HEK293 (cell line): ENCODE results near the gene DPYD.

Source experiments
- CTCF ChIA-PET: fragments of 350-600 bp; formaldehyde crosslinking; extraction: SDS; loops from one replicate; lab custom pipeline; 2021; ENCODE audit warnings: antibody characterized with exemption; lab: Yijun Ruan, JAX
- POLR2A ChIA-PET: fragments of 300-600 bp; formaldehyde crosslinking; extraction: SDS; loops from one replicate; lab custom pipeline; 2020; ENCODE audit warnings: antibody characterized with exemption, inconsistent platforms; lab: Yijun Ruan, JAX
- H3K27ac ChIP-seq: fragments of 200-500 bp; sonication (Bioruptor generic); 2 replicates; pipeline ENCODE4 v1.5.1; 2014; ENCODE audit warnings: low read depth, low read length, control low read depth, inconsistent platforms; ENCODE audit errors: extremely low read depth
- H3K36me3 ChIP-seq, 2 experiments: fragments of 200-500 bp in 1 of 2; sonication (Bioruptor generic) in 1 of 2; 1 replicate in 1 of 2; 2 replicates in 1 of 2; pipeline ENCODE4 v1.5.1; 2014 to 2017; ENCODE audit warnings: inconsistent platforms in 2 of 2, low read length in 2 of 2; ENCODE audit not compliant: control insufficient read depth in 2 of 2, insufficient read depth in 1 of 2
- H3K4me1 ChIP-seq: fragments of 200-500 bp; sonication (Bioruptor generic); 2 replicates; pipeline ENCODE4 v1.5.1; 2014; ENCODE audit warnings: mild to moderate bottlenecking, low read length, inconsistent platforms; ENCODE audit not compliant: control insufficient read depth, insufficient read depth
- H3K4me3 ChIP-seq: 2 replicates; pipeline ENCODE4 v1.5.1; 2011; ENCODE audit warnings: low read depth, mild to moderate bottlenecking, control low read depth, low read length, moderate library complexity
- H3K9me3 ChIP-seq: fragments of 200-500 bp; sonication (Bioruptor generic); 2 replicates; pipeline ENCODE4 v1.5.1; 2014; ENCODE audit warnings: low read depth, low read length, inconsistent platforms; ENCODE audit not compliant: control insufficient read depth, insufficient read depth
- KLF8 ChIP-seq: fragments of 450-650 bp; formaldehyde crosslinking; IDR thresholded peaks from 2 replicates; pipeline ENCODE4 v1.5.1; 2016; ENCODE audit warnings: missing biosample characterization, missing genetic modification characterization
- SP2 ChIP-seq: fragments of 450-650 bp; formaldehyde crosslinking; IDR thresholded peaks from 2 replicates; pipeline ENCODE4 v1.5.1; 2016; ENCODE audit warnings: missing biosample characterization, missing genetic modification characterization
- ZNF214 ChIP-seq: fragments of 450-650 bp; formaldehyde crosslinking; IDR thresholded peaks from 2 replicates; pipeline ENCODE4 v1.5.1; 2017; ENCODE audit warnings: missing biosample characterization, mild to moderate bottlenecking, missing genetic modification characterization, borderline replicate concordance
- ZNF24 ChIP-seq: fragments of 450-650 bp; formaldehyde crosslinking; IDR thresholded peaks from 2 replicates; pipeline ENCODE4 v1.5.1; 2016; ENCODE audit warnings: missing biosample characterization, missing genetic modification characterization
- ZNF324 ChIP-seq: fragments of 450-650 bp; formaldehyde crosslinking; IDR thresholded peaks from 2 replicates; pipeline ENCODE4 v1.5.1; 2016; ENCODE audit warnings: missing biosample characterization, missing genetic modification characterization
- ZNF433 ChIP-seq: fragments of 450-650 bp; formaldehyde crosslinking; IDR thresholded peaks from 2 replicates; pipeline ENCODE4 v1.5.1; 2016; ENCODE audit warnings: missing biosample characterization, missing genetic modification characterization, low read depth
- ZNF501 ChIP-seq: fragments of 450-650 bp; formaldehyde crosslinking; IDR thresholded peaks from 2 replicates; pipeline ENCODE4 v1.5.1; 2016; ENCODE audit warnings: missing biosample characterization, missing genetic modification characterization
- ZNF560 ChIP-seq: fragments of 450-650 bp; formaldehyde crosslinking; IDR thresholded peaks from 2 replicates; pipeline ENCODE4 v1.5.1; 2017; ENCODE audit warnings: missing biosample characterization, missing genetic modification characterization, borderline replicate concordance
- ZNF585B ChIP-seq: fragments of 450-650 bp; formaldehyde crosslinking; IDR thresholded peaks from 2 replicates; pipeline ENCODE4 v1.5.1; 2016; ENCODE audit warnings: missing biosample characterization, missing genetic modification characterization
- ZNF660 ChIP-seq: fragments of 450-650 bp; IDR thresholded peaks from 2 replicates; pipeline ENCODE4 v1.5.1; 2018; ENCODE audit warnings: missing biosample characterization, mild to moderate bottlenecking, missing genetic modification characterization
- ZNF692 ChIP-seq: fragments of 450-650 bp; formaldehyde crosslinking; IDR thresholded peaks from 2 replicates; pipeline ENCODE4 v1.5.1; 2016; ENCODE audit warnings: missing biosample characterization, missing genetic modification characterization
- ZNF768 ChIP-seq: fragments of 450-650 bp; formaldehyde crosslinking; IDR thresholded peaks from 2 replicates; pipeline ENCODE4 v1.5.1; 2018; ENCODE audit warnings: missing biosample characterization, mild to moderate bottlenecking, missing genetic modification characterization
- ZNF776 ChIP-seq: fragments of 450-650 bp; formaldehyde crosslinking; IDR thresholded peaks from 2 replicates; pipeline ENCODE4 v1.5.0; 2017; ENCODE audit warnings: missing biosample characterization, missing genetic modification characterization, borderline replicate concordance
- TF ChIP-seq, protein P1 (sequence below): fragments of 450-650 bp; formaldehyde crosslinking; IDR thresholded peaks from 2 replicates; pipeline ENCODE4 v1.5.1; 2017; ENCODE audit warnings: missing biosample characterization, missing genetic modification characterization
- TF ChIP-seq, protein P2 (sequence below): fragments of 450-650 bp; formaldehyde crosslinking; IDR thresholded peaks from 2 replicates; pipeline ENCODE4 v1.5.1; 2016; ENCODE audit warnings: missing biosample characterization, missing genetic modification characterization, borderline replicate concordance

The DPYD gene

GRCh38 chr1:97136996-97137395 lies 783.8 kb downstream of the DPYD start (continued):
- no peak for TF ChIP-seq ZNF692 (tag by site-specific recombination)
- TF ChIP-seq ZNF768 (tag by site-specific recombination): no peak
- TF ChIP-seq, protein P1, sequence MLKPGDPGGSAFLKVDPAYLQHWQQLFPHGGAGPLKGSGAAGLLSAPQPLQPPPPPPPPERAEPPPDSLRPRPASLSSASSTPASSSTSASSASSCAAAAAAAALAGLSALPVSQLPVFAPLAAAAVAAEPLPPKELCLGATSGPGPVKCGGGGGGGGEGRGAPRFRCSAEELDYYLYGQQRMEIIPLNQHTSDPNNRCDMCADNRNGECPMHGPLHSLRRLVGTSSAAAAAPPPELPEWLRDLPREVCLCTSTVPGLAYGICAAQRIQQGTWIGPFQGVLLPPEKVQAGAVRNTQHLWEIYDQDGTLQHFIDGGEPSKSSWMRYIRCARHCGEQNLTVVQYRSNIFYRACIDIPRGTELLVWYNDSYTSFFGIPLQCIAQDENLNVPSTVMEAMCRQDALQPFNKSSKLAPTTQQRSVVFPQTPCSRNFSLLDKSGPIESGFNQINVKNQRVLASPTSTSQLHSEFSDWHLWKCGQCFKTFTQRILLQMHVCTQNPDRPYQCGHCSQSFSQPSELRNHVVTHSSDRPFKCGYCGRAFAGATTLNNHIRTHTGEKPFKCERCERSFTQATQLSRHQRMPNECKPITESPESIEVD (tag by site-specific recombination): no peak

DNA sequence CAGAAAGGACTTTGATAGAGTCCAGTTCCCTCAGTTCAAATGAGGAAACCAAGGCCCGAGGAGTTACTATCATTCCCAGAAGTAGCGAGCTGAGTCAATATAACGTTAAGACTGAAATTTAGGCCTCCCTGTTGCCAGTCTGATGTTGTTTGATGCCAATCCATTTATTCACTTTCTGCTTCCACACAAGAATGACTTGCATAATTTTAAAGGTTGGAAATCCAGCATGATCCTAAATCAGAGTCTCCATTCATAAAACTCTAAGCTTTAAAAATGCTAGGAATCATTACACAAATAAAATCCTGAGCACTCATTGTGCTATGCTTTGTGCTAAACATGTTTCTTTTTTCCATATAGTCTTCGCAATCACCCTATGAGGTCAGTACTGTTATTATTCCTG lies 784.9 kb downstream of the DPYD start:
- Histone ChIP-seq H3K27ac (no peak overlapping the region), H3K36me3 (no peaks in the 10 kb centered on the region), H3K4me1 (no peaks in the 10 kb centered on the region)
- CTCF ChIA-PET: interaction anchor here (0.5 to 1.6 kb wide), 5 partner anchors 9 to 555 kb away, joined by 3 to 4 read pairs (median 3); no protein-coding TSS in a partner anchor
- TF ChIP-seq, protein P2, sequence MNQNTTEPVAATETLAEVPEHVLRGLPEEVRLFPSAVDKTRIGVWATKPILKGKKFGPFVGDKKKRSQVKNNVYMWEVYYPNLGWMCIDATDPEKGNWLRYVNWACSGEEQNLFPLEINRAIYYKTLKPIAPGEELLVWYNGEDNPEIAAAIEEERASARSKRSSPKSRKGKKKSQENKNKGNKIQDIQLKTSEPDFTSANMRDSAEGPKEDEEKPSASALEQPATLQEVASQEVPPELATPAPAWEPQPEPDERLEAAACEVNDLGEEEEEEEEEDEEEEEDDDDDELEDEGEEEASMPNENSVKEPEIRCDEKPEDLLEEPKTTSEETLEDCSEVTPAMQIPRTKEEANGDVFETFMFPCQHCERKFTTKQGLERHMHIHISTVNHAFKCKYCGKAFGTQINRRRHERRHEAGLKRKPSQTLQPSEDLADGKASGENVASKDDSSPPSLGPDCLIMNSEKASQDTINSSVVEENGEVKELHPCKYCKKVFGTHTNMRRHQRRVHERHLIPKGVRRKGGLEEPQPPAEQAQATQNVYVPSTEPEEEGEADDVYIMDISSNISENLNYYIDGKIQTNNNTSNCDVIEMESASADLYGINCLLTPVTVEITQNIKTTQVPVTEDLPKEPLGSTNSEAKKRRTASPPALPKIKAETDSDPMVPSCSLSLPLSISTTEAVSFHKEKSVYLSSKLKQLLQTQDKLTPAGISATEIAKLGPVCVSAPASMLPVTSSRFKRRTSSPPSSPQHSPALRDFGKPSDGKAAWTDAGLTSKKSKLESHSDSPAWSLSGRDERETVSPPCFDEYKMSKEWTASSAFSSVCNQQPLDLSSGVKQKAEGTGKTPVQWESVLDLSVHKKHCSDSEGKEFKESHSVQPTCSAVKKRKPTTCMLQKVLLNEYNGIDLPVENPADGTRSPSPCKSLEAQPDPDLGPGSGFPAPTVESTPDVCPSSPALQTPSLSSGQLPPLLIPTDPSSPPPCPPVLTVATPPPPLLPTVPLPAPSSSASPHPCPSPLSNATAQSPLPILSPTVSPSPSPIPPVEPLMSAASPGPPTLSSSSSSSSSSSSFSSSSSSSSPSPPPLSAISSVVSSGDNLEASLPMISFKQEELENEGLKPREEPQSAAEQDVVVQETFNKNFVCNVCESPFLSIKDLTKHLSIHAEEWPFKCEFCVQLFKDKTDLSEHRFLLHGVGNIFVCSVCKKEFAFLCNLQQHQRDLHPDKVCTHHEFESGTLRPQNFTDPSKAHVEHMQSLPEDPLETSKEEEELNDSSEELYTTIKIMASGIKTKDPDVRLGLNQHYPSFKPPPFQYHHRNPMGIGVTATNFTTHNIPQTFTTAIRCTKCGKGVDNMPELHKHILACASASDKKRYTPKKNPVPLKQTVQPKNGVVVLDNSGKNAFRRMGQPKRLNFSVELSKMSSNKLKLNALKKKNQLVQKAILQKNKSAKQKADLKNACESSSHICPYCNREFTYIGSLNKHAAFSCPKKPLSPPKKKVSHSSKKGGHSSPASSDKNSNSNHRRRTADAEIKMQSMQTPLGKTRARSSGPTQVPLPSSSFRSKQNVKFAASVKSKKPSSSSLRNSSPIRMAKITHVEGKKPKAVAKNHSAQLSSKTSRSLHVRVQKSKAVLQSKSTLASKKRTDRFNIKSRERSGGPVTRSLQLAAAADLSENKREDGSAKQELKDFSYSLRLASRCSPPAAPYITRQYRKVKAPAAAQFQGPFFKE: no peak
- TF ChIP-seq ZNF585B (tag by site-specific recombination) (no peak), ZNF776 (tag by site-specific recombination) (no peak), ZNF24 (no peak), ZNF660 (tag by site-specific recombination) (no peak), ZNF214 (tag by site-specific recombination) (no peak)
- TF ChIP-seq, all 188 proteins: peak for 0
- H3K4me3 ChIP-seq: no peak overlapping the region
- POLR2A ChIA-PET: no interaction called here
- H3K9me3 ChIP-seq: no peaks in the 10 kb centered on the region

- no peak overlapping the region for H3K27ac ChIP-seq
- H3K36me3 ChIP-seq: no peaks in the 10 kb centered on the region
- H3K9me3 ChIP-seq: no peaks in the 10 kb centered on the region
- H3K4me1 ChIP-seq: no peaks in the 10 kb centered on the region
- H3K4me3 ChIP-seq: no peak overlapping the region
- ChIA-PET CTCF (no interaction called here), POLR2A (no interaction called here)
- no peak for TF ChIP-seq ZNF324 (tag by site-specific recombination)
- TF ChIP-seq ZNF501 (tag by site-specific recombination): no peak
- no peak for TF ChIP-seq ZNF214 (tag by site-specific recombination)
- TF ChIP-seq KLF8: no peak
- TF ChIP-seq ZNF433 (tag by site-specific recombination): no peak
- TF ChIP-seq, protein P2: no peak
- TF ChIP-seq SP2 (tag by site-specific recombination): no peak
- TF ChIP-seq ZNF560: no peak
Measured at GRCh38 chr1:97128426-97128825, 792.4 kb downstream of the DPYD start.
